ENCODE results near the gene INSIG1. TPM values are rescaled to one million over a fixed set of nuclear protein-coding genes. Genes with fewer than 3 reads are reported as not detected.

The INSIG1 gene
- total RNA-seq, 4 donors from 2014 or later = 28.7 to 65.5 (median 45.0) TPM

DNA sequence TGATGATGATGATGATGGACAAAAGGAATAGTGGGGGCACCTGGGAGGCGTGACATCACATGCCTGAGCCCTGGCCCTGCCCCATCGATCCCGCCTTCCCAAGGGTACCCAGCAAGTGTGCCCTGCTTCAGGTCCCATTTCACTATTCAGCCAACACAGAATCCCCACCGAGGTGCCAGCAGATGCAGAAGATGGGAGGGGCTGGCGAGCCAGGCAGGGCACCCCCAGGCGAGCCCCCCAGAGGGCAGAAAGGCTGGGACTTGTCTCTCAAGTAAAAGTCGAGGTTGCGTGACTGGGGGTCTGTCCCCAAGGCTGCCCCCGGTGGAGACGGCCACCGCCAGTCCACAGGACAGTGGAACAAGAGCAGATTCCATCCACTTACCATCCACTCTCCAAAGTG lies 57.5 kb downstream of the INSIG1 start:
- 83% methylated on average over 11 of the region's 11 CpGs; no CpG with 5 or more reads in 1 of the 2 donors for WGBS, 2 donors (ENCODE audit: low coverage in 1 of 2)
- intact Hi-C loops (cut with DNase I; ENCODE audit: low total_unique reads) (no loop called here), in situ Hi-C loops (cut with MboI; ENCODE audit: low pct_ligation_motif_present in 1 of 4, low pct_unique_long_range_greater_than_20kb in 1 of 4, low sequenced_read_pairs in 3 of 4) (loop anchor here in 1 of 4 donors (25.0 kb wide), 1 partner anchor 443 kb away; no protein-coding TSS in a partner anchor)
- no peak overlapping the region for H3K27ac ChIP-seq
- no peaks in the 10 kb centered on the region for H3K36me3 ChIP-seq
- H3K4me1 ChIP-seq = no peaks in the 10 kb centered on the region
- no peak overlapping the region for H3K4me3 ChIP-seq
- DNase-seq = no peak
- peaks cover 43% of the 10 kb centered on the region for H3K27me3 ChIP-seq
- no peaks in the 10 kb centered on the region for H3K9me3 ChIP-seq
- no peak for TF ChIP-seq POLR2AphosphoS5 (IDR thresholded peaks at IDR 0.05)
- TF ChIP-seq POLR2A (IDR thresholded peaks at IDR 0.05) = no peak
- TF ChIP-seq, protein P1, sequence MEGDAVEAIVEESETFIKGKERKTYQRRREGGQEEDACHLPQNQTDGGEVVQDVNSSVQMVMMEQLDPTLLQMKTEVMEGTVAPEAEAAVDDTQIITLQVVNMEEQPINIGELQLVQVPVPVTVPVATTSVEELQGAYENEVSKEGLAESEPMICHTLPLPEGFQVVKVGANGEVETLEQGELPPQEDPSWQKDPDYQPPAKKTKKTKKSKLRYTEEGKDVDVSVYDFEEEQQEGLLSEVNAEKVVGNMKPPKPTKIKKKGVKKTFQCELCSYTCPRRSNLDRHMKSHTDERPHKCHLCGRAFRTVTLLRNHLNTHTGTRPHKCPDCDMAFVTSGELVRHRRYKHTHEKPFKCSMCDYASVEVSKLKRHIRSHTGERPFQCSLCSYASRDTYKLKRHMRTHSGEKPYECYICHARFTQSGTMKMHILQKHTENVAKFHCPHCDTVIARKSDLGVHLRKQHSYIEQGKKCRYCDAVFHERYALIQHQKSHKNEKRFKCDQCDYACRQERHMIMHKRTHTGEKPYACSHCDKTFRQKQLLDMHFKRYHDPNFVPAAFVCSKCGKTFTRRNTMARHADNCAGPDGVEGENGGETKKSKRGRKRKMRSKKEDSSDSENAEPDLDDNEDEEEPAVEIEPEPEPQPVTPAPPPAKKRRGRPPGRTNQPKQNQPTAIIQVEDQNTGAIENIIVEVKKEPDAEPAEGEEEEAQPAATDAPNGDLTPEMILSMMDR (IDR thresholded peaks at IDR 0.05) = no peak
- no peak for TF ChIP-seq EP300 (IDR thresholded peaks at IDR 0.05; ENCODE audit: low read depth)

DNA sequence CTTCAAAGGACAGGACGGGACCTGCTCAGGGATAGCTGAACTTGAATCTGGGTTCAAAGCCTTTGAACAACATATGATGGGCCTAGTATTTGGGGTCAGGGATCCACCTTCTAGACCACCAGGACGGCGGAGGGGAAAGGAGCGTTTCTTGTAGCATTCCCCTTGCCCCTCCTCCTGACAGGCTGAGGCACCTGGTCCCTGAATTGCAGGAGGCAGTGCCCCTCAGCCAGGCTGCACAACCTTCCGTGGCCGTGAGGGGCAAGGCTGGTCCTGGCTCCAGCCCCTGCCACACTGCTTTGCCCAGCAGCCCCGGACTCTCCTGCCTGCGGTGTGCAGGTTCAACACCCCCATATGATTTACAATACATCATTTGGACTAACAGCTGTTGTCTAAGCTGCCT lies 58.1 kb downstream of the INSIG1 start:
- Histone ChIP-seq H3K36me3 (no peaks in the 10 kb centered on the region), H3K9me3 (no peaks in the 10 kb centered on the region), H3K27ac (no peak overlapping the region), H3K4me1 (no peaks in the 10 kb centered on the region), H3K27me3 (peaks cover 47% of the 10 kb centered on the region), H3K4me3 (no peak overlapping the region)
- TF ChIP-seq, protein P1 (IDR thresholded peaks at IDR 0.05) = no peak
- no peak for TF ChIP-seq EP300 (IDR thresholded peaks at IDR 0.05; ENCODE audit: low read depth)
- no peak for TF ChIP-seq POLR2A (IDR thresholded peaks at IDR 0.05)
- TF ChIP-seq POLR2AphosphoS5 (IDR thresholded peaks at IDR 0.05) = no peak
- DNase-seq = no peak
- in situ Hi-C loops (cut with MboI; ENCODE audit: low pct_ligation_motif_present in 1 of 4, low pct_unique_long_range_greater_than_20kb in 1 of 4, low sequenced_read_pairs in 3 of 4) (loop anchor here in 1 of 4 donors (25.0 kb wide), 1 partner anchor 443 kb away; no protein-coding TSS in a partner anchor), intact Hi-C loops (cut with DNase I; ENCODE audit: low total_unique reads) (no loop called here)
- 80 to 100% methylated on average over 1 to 7 of the region's 8 CpGs for WGBS, 2 donors (ENCODE audit: low coverage in 1 of 2)

DNA sequence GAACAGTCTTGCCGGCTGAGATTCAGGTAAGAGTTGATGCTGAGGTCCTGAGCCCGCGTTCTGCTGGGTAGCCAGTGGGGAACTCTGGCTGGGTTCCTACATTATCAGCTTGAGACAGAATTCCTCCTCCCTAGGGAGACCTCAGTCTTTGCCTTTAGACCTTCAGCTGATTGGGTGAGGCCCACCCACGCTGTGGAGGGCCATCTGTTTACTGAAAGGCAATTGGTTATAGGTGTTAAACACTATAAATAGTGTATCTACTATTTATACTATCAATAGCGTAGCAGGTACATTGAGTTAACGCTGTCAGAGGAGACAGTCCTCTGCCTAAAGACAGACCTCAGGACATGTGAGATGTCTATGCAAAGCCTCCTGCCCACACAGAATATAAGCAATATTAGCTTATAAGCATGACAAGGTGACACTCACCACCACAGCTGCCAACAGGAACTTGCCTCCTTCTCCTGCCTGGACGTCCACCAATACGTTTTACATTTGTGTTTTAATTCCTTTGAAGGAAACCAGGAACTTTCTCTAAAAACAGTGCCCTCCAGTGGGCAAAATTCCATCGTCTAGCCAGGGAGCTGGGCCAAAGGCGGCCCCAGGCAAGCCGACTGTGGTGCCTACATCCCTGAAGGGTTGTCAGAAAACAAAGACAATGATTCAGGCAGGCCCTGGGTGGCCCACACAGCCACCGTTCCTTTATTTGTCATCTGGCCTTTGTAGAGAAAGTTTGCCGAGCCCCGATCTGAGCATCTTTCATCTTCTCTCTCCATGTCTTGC lies 58.8 kb downstream of the INSIG1 start:
- H3K36me3 ChIP-seq = no peaks in the 10 kb centered on the region
- no peak for DNase-seq
- H3K27ac ChIP-seq = no peak overlapping the region
- intact Hi-C loops (cut with DNase I; ENCODE audit: low total_unique reads) (no loop called here), in situ Hi-C loops (cut with MboI; ENCODE audit: low pct_ligation_motif_present in 1 of 4, low pct_unique_long_range_greater_than_20kb in 1 of 4, low sequenced_read_pairs in 3 of 4) (loop anchor here in 1 of 4 donors (25.0 kb wide), 1 partner anchor 444 kb away; no protein-coding TSS in a partner anchor)
- H3K9me3 ChIP-seq = no peaks in the 10 kb centered on the region
- WGBS, 2 donors (ENCODE audit: low coverage in 1 of 2) = 26 to 42% methylated on average over 9 to 14 of the region's 14 CpGs
- TF ChIP-seq POLR2A (IDR thresholded peaks at IDR 0.05) = no peak
- TF ChIP-seq POLR2AphosphoS5 (IDR thresholded peaks at IDR 0.05) = no peak
- TF ChIP-seq EP300 (IDR thresholded peaks at IDR 0.05; ENCODE audit: low read depth) = no peak
- TF ChIP-seq, protein P1 (IDR thresholded peaks at IDR 0.05) = peak in 1 of 5 experiments; percentile 20
- H3K4me3 ChIP-seq = no peak overlapping the region
- H3K27me3 ChIP-seq = peaks cover 55% of the 10 kb centered on the region
- H3K4me1 ChIP-seq = no peaks in the 10 kb centered on the region

DNA sequence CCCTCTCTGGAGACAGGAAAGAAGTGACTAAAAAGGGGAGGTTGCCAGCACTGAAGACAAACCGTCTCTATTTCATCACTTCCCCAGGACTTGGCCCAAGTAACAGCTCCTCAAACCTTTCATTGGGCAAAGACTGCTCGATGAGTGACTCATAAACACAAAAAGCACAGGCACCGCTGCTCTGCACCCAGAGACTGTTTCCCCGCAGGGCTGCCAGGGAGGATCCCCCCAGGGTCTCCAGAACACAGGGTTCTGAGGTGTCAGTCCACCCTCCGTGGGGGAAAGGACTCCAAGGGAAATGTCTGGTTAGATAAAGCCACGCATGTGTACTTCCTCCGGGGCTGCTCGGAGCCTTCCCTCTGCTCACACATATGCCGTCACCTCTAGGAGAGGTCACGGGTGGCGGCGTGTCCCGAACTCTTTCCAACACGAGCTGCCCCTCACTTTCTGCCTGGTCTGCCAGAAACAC lies 59.9 kb downstream of the INSIG1 start:
- no peaks in the 10 kb centered on the region for H3K4me1 ChIP-seq
- no peaks in the 10 kb centered on the region for H3K9me3 ChIP-seq
- no peak for DNase-seq
- no peak overlapping the region for H3K4me3 ChIP-seq
- no peak overlapping the region for H3K27ac ChIP-seq
- in situ Hi-C loops (cut with MboI; ENCODE audit: low pct_ligation_motif_present in 1 of 4, low pct_unique_long_range_greater_than_20kb in 1 of 4, low sequenced_read_pairs in 3 of 4) = loop anchor here in 1 of 4 donors (25.0 kb wide), 1 partner anchor 445 kb away; no protein-coding TSS in a partner anchor
- WGBS, 2 donors (ENCODE audit: low coverage in 1 of 2) = 41 to 59% methylated on average over 5 to 14 of the region's 14 CpGs
- H3K27me3 ChIP-seq = peaks cover 66% of the 10 kb centered on the region
- no peaks in the 10 kb centered on the region for H3K36me3 ChIP-seq
- TF ChIP-seq, protein P1 (IDR thresholded peaks at IDR 0.05) = no peak
- no peak for TF ChIP-seq POLR2A (IDR thresholded peaks at IDR 0.05)
- TF ChIP-seq POLR2AphosphoS5 (IDR thresholded peaks at IDR 0.05) = no peak
- no peak for TF ChIP-seq EP300 (IDR thresholded peaks at IDR 0.05; ENCODE audit: low read depth)
- intact Hi-C loops (cut with DNase I; ENCODE audit: low total_unique reads) = no loop called here

Data from transverse colon (tissue), 4 donors.